Stimulated activated CD8-positive, alpha-beta memory T cell treated with anti-CD3 and anti-CD28 coated beads, Interleukin-4, amount 100 ng/mL, for 1 hour (primary cell): ENCODE data around the gene HDLBP.

Experiments used
- DNase-seq, 2 donors: peaks; one replicate each; pipeline ENCODE4 v3.0.0-alpha.2; 2020; ENCODE audit warnings: low read depth in 2 of 2, low spot score in 1 of 2

HDLBP gene

GRCh38 chr2:241216211-241216761 is 99.2 kb downstream of the HDLBP start:
- no peak for DNase-seq

- DNase-seq = no peak
Measured at GRCh38 chr2:241215421-241215820, 100.1 kb downstream of the HDLBP start.

- no peak for DNase-seq
Measured at GRCh38 chr2:241214766-241215165, 100.7 kb downstream of the HDLBP start.

DNA sequence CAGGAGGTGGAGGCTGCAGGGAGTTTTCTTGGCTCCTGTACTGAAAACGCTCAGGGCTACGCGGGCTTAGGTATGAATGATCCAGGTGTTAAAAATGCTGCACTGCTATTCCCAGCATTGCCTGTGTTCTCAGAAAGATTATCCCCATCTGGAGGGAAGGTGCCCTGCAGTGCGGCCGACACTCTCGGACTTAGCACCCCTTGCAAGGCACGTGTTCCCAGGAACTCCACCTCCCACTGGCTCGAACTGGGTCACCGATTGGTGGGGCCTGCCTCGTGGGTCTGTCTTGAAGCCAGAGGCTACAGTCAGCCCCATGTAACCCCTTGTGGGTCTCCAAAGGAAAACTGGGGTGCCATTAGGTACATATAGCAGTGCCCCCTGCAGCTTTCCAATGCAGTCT is 101.3 kb downstream of the HDLBP start:
- DNase-seq = no peak

- DNase-seq = no peak
Measured at GRCh38 chr2:241213567-241213966, 101.9 kb downstream of the HDLBP start.

GRCh38 chr2:241213041-241213440 is 102.4 kb downstream of the HDLBP start:
- DNase-seq = no peak

DNA sequence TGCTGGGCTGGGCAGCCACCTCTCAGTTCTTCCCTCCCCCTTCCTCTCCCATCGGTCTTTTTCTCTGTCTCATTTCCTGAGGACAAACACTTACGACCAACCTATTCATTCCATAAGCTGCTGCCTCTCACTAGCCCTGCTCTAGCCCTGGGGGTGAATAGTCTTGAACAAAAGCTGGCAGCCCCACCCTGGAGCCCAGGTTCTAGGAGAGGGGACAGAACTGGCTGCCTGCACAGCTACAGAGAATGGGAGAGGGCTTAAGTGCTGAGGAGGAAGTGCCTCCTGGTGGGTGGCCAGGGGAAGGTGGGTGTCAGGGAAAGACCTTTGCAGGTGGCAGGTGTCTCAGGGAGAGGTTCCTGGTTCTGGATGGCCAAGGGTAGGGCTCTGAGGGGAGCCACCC is 104.2 kb downstream of the HDLBP start:
- no peak for DNase-seq

GRCh38 chr2:241209271-241209670 is 106.2 kb downstream of the HDLBP start:
- no peak for DNase-seq

DNA sequence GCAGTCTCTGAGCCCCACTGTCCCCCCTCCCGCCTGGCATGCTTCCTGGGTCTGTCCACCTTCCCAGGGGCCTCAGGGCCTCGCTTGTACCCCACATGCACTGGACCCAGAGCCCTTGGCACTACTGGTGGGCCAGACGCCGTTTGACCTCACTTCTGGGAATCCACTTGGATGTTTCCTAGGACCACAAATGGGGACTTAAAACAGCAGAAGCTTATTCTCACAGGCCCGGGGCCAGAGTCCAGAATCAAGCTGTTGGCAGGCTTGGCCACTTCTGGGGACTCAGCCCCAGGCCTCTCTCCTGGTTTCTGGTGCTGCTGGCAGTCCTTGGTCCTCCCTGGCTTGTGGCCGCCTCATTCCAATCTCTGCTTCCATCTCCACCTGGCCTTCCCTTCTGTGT is 107.4 kb downstream of the HDLBP start:
- DNase-seq = no peak

- no peak for DNase-seq
Measured at GRCh38 chr2:241207641-241208040, 107.8 kb downstream of the HDLBP start.

GRCh38 chr2:241207151-241207550 is 108.3 kb downstream of the HDLBP start:
- no peak for DNase-seq

DNA sequence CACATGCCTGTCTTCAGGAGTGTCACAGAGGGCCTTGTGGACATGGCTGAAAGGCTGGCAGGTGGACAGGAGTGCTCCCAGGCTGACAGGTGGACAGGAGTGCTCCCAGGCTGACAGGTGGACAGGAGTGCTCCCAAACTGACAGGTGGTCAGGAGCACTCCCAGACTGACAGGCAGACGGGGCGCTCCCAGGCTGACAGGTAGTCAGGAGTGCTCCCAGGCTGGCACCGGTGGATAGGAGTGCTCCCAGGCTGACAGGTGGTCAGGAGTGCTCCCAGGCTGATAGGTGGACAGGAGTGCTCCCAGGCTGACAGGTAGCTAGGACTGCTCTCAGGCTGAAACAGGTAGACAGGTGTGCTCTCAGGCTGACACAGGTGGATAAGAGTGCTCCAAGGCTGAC is 110.4 kb downstream of the HDLBP start:
- DNase-seq = no peak

DNA sequence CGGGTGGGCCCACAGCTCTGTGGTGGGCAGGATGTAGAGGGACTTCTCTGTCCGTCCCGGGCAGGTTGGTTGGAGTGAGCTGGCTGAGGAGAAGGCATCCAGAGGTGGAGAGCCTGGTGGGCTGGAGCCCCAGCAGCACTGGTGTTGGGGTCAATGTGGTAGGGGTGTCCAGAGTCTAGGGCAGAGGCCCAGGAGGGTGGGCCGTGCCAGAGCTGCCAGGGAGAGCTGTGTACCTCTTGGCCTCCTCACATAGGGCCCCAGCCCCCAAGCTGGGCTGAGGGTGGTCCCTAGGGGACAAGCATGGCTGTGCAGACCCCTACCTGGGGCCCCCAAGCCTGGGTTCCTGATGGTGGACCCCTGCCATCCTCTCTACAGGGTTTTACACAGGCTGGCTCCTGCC is 111.0 kb downstream of the HDLBP start:
- no peak for DNase-seq

DNA sequence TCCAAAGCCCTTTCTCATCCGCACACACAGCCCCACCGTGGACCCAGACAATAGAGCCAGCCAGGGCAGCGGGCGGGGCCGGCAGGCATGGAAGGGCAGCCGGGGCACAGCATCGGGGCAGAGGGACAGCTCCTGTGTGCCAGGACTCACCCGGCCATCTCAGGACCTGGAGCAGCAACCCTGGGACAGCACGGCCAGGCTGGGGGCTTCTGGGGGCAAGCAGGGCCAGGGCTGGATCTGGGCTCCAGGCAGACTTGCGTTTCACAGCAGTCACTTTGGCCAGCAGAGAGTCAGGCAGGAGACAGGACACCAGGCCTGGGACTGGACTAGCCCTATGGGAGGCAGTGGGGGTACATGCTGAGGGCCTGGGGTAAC is 111.5 kb downstream of the HDLBP start:
- no peak for DNase-seq

DNA sequence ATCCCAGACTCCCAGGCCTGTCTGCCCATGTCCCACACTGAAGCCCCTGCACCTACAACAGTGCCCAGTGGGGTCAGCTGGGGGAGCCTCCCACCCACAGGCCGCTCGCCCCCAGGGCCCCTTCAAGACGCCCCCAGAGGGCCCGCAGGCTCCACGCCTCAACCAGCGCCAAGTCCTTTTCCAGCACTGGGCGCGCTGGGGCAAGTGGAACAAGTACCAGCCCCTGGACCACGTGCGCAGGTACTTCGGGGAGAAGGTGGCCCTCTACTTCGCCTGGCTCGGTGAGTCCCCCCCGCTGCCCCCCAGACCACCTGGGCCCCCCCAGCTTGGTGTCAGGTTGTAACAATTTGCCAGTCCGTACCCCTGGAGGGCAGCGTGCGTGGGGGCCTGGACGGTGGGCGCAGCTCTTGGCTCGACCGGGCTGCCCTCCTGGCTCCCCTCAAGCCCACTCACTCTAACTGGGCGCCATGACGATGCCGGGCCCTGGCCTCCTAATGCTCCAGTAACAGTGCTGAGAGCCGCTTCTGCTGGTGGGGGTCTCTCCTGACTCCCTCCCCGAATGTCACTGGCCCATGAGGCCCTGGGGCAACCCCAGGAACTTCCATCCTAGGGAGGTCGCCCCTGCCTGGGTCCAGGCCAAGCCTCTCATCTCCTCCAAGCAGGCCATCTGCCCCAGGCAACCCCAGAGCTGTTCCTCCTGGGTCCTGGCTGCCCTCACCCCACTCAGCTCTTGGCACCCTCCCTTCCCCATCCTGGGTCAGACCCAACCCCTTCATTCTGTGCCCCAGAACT is 112.1 kb downstream of the HDLBP start:
- no peak for DNase-seq

- DNase-seq = no peak
Measured at GRCh38 chr2:241202681-241203080, 112.8 kb downstream of the HDLBP start.

- DNase-seq = no peak
Measured at GRCh38 chr2:241202268-241202585, 113.2 kb downstream of the HDLBP start.

DNA sequence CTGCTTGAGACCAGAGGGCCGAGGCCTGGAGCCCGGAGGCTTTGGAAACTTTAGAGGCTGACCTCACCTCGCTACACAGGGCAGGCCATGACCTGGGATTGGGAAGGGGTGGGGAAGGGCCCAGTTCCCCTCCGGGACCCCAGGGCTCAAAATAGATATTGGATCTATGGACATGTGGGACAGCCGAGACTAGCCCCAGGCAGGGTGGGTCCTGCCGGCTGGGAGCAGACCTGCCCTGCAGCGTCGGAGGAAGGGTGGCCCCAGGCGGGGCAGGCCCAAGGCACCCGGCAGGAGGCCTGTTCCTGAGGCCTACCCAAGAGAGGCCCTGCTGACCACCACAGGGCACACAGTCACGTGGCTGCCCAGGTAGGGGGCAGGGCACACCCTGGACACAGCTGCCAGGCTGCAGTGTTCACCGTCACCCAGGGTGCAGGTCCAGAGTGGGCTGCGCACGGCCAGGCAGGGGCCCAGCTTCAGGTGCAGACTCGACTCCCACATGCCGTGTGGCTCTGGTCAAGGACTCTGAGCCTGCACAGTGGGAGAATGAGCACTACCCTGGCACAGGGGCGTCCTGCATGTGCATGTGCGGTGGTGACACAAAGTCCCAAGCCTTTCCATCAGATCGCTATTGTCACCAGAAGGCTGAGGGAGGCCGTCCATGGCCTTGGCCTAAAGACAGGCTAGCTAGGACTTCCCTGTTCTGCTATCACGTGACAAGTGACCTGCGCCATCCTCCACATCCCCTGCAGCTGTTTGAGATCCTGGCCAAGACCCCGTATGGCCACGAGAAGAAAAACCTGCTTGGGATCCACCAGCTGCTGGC is 113.8 kb downstream of the HDLBP start:
- DNase-seq = no peak

DNA sequence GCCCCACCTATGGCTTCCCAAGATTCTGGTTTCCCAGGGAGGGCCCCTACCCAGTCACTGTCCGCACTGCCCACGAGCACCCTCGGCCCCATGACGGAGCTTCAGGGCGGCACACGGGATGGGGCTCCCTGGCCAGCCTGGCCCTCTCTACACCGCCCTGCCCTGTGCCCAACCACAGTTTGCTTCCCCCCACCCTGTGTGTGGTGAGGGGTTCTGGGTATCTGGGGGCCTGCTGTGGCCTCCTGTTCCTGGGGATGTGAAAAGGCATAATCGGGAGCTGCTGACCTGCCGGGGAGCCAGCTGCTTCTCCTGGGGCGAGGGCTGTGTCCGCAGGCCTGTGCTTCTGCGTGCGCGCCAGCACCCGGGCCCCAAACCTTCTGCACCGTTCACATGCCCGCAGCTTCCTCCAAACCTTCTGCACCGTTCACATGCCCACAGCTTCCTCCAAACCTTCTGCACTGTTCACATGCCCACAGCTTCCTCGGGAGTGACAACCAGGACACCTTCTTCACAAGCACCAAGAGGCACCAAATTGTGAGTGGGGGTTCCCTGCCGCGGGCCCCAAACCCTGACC is 114.6 kb downstream of the HDLBP start:
- no peak for DNase-seq

DNA sequence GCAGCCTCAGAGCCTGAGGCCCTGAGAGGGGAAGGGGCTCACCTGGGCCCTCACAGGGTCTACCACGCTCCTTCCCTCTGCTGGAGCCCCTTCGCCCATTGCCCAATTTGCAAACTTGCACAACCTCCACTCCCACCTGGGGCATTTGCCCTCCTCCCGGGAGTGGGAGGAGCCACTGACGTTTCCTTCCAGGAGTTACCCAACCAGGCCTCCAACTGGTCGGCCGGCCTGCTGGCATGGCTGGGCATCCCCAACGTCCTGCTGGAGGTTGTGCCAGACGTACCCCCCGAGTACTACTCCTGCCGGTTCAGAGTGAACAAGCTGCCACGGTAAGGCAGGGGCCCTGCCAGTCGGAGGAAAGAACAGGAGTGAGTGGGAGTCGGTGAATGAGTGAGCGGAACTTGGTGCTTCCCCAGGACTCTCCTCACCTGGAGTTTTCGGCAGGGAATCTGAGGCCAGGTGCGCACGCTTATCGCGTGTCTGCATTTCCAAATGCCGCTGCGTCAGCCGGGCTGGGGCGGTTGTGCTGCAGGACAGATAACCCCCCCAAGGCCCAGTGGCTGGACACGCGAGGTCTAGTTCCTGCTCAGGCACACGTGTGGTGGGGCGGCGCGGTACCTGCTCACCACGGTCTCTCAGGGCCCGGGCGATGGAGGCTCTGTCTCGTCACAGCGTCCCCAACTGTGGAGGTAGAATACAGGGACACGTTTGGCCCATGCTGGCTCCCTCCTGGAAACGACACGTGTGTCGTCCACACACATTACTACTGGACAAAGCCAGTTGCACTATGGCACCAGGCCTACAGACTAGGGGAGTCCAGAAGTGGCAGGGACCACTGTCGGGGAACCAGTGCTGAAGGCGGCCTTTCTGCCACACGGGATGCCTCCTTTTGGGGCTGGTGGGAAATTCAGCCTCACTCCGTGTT is 115.3 kb downstream of the HDLBP start:
- no peak for DNase-seq

- no peak for DNase-seq
Measured at GRCh38 chr2:241199286-241199685, 116.2 kb downstream of the HDLBP start.
